HEK293 (cell line): ENCODE data around the gene USH1G.
A peak's percentile ranks its signal among the peaks of the same experiment; 100 is the strongest.

Experiments used
- CTCF ChIA-PET: fragments of 350-600 bp; formaldehyde crosslinking; extraction: SDS; loops from one replicate; lab custom pipeline; 2021; ENCODE audit warnings: antibody characterized with exemption; lab: Yijun Ruan, JAX
- POLR2A ChIA-PET: fragments of 300-600 bp; formaldehyde crosslinking; extraction: SDS; loops from one replicate; lab custom pipeline; 2020; ENCODE audit warnings: antibody characterized with exemption, inconsistent platforms; lab: Yijun Ruan, JAX
- H3K27ac ChIP-seq: fragments of 200-500 bp; sonication (Bioruptor generic); 2 replicates; pipeline ENCODE4 v1.5.1; 2014; ENCODE audit warnings: low read depth, low read length, control low read depth, inconsistent platforms; ENCODE audit errors: extremely low read depth
- H3K36me3 ChIP-seq, 2 experiments: fragments of 200-500 bp in 1 of 2; sonication (Bioruptor generic) in 1 of 2; 1 replicate in 1 of 2; 2 replicates in 1 of 2; pipeline ENCODE4 v1.5.1; 2014 to 2017; ENCODE audit warnings: inconsistent platforms in 2 of 2, low read length in 2 of 2; ENCODE audit not compliant: control insufficient read depth in 2 of 2, insufficient read depth in 1 of 2
- H3K4me1 ChIP-seq: fragments of 200-500 bp; sonication (Bioruptor generic); 2 replicates; pipeline ENCODE4 v1.5.1; 2014; ENCODE audit warnings: mild to moderate bottlenecking, low read length, inconsistent platforms; ENCODE audit not compliant: control insufficient read depth, insufficient read depth
- H3K4me3 ChIP-seq: 2 replicates; pipeline ENCODE4 v1.5.1; 2011; ENCODE audit warnings: low read depth, mild to moderate bottlenecking, control low read depth, low read length, moderate library complexity
- H3K9me3 ChIP-seq: fragments of 200-500 bp; sonication (Bioruptor generic); 2 replicates; pipeline ENCODE4 v1.5.1; 2014; ENCODE audit warnings: low read depth, low read length, inconsistent platforms; ENCODE audit not compliant: control insufficient read depth, insufficient read depth
- EGR2 ChIP-seq: fragments of 450-650 bp; formaldehyde crosslinking; IDR thresholded peaks from 2 replicates; pipeline ENCODE4 v1.5.1; 2016; ENCODE audit warnings: low read depth, missing biosample characterization, missing genetic modification characterization
- HOXC10 ChIP-seq: sonication (generic); formaldehyde crosslinking; IDR thresholded peaks from 2 replicates; pipeline ENCODE4 v1.8.1; 2023; ENCODE audit warnings: mild to moderate bottlenecking, missing genetic modification reagents
- MEIS1 ChIP-seq: sonication (generic); formaldehyde crosslinking; IDR thresholded peaks from 2 replicates; pipeline ENCODE4 v1.8.1; 2022; ENCODE audit warnings: missing genetic modification reagents, mild to moderate bottlenecking, borderline replicate concordance
- MZF1 ChIP-seq: fragments of 450-650 bp; formaldehyde crosslinking; IDR thresholded peaks from 2 replicates; pipeline ENCODE4 v1.5.1; 2017; ENCODE audit warnings: missing biosample characterization, missing genetic modification characterization, borderline replicate concordance
- SALL2 ChIP-seq: fragments of 450-650 bp; formaldehyde crosslinking; IDR thresholded peaks from 2 replicates; pipeline ENCODE4 v1.5.0; 2017; ENCODE audit warnings: missing biosample characterization, mild to moderate bottlenecking, missing genetic modification characterization, borderline replicate concordance
- SP2 ChIP-seq: fragments of 450-650 bp; formaldehyde crosslinking; IDR thresholded peaks from 2 replicates; pipeline ENCODE4 v1.5.1; 2016; ENCODE audit warnings: missing biosample characterization, missing genetic modification characterization
- TRIM28 ChIP-seq: IDR thresholded peaks from 2 replicates; pipeline ENCODE4 v1.6.1; 2011; ENCODE audit warnings: low read length, control low read depth, borderline replicate concordance
- ZBTB48 ChIP-seq: fragments of 450-650 bp; formaldehyde crosslinking; IDR thresholded peaks from 2 replicates; pipeline ENCODE4 v1.5.1; 2016; ENCODE audit warnings: missing biosample characterization, missing genetic modification characterization
- ZEB2 ChIP-seq: fragments of 450-650 bp; formaldehyde crosslinking; IDR thresholded peaks from 2 replicates; pipeline ENCODE4 v1.5.1; 2016; ENCODE audit warnings: missing biosample characterization, missing genetic modification characterization
- ZFHX2 ChIP-seq: fragments of 450-650 bp; formaldehyde crosslinking; conservative IDR thresholded peaks from 2 replicates; pipeline ENCODE4 v1.5.1; 2016; ENCODE audit warnings: missing biosample characterization, missing genetic modification characterization
- ZNF114 ChIP-seq: fragments of 450-650 bp; formaldehyde crosslinking; IDR thresholded peaks from 2 replicates; pipeline ENCODE4 v1.5.0; 2017; ENCODE audit warnings: missing biosample characterization, missing genetic modification characterization
- ZNF324 ChIP-seq: fragments of 450-650 bp; formaldehyde crosslinking; IDR thresholded peaks from 2 replicates; pipeline ENCODE4 v1.5.1; 2016; ENCODE audit warnings: missing biosample characterization, missing genetic modification characterization
- ZNF341 ChIP-seq: fragments of 450-650 bp; formaldehyde crosslinking; IDR thresholded peaks from 2 replicates; pipeline ENCODE4; 2016; ENCODE audit warnings: low read depth, missing biosample characterization, missing genetic modification characterization
- ZNF404 ChIP-seq: fragments of 450-650 bp; formaldehyde crosslinking; IDR thresholded peaks from 2 replicates; pipeline ENCODE4 v1.5.1; 2017; ENCODE audit warnings: missing biosample characterization, missing genetic modification characterization
- ZNF521 ChIP-seq: fragments of 450-650 bp; formaldehyde crosslinking; IDR thresholded peaks from 2 replicates; pipeline ENCODE4 v1.5.1; 2017; ENCODE audit warnings: missing biosample characterization, mild to moderate bottlenecking, missing genetic modification characterization
- ZNF529 ChIP-seq: fragments of 450-650 bp; formaldehyde crosslinking; IDR thresholded peaks from 2 replicates; pipeline ENCODE4 v1.5.1; 2017; ENCODE audit warnings: missing genetic modification characterization, missing biosample characterization; ENCODE audit not compliant: insufficient replicate concordance
- ZNF555 ChIP-seq: fragments of 450-650 bp; formaldehyde crosslinking; conservative IDR thresholded peaks from 2 replicates; pipeline ENCODE4 v1.5.1; 2017; ENCODE audit warnings: missing biosample characterization, mild to moderate bottlenecking, missing genetic modification characterization, inconsistent platforms
- ZNF560 ChIP-seq: fragments of 450-650 bp; formaldehyde crosslinking; IDR thresholded peaks from 2 replicates; pipeline ENCODE4 v1.5.1; 2017; ENCODE audit warnings: missing biosample characterization, missing genetic modification characterization, borderline replicate concordance
- ZNF561 ChIP-seq: fragments of 450-650 bp; IDR thresholded peaks from 2 replicates; pipeline ENCODE4 v1.5.1; 2018; ENCODE audit warnings: missing biosample characterization, missing genetic modification characterization, borderline replicate concordance
- ZNF600 ChIP-seq: fragments of 450-650 bp; formaldehyde crosslinking; IDR thresholded peaks from 2 replicates; pipeline ENCODE4 v1.5.1; 2016; ENCODE audit warnings: missing biosample characterization, missing genetic modification characterization
- ZNF785 ChIP-seq: fragments of 450-650 bp; formaldehyde crosslinking; IDR thresholded peaks from 2 replicates; pipeline ENCODE4 v1.5.1; 2016; ENCODE audit warnings: missing biosample characterization, missing genetic modification characterization
- ZNF837 ChIP-seq: fragments of 450-650 bp; formaldehyde crosslinking; IDR thresholded peaks from 2 replicates; pipeline ENCODE4 v1.5.1; 2016; ENCODE audit warnings: missing biosample characterization, missing genetic modification characterization
- TF ChIP-seq, protein P1 (sequence below): fragments of 450-650 bp; formaldehyde crosslinking; IDR thresholded peaks from 2 replicates; pipeline ENCODE4; 2016; ENCODE audit warnings: missing biosample characterization, missing genetic modification characterization
- TF ChIP-seq, protein P2 (sequence below): fragments of 450-650 bp; formaldehyde crosslinking; IDR thresholded peaks from 2 replicates; pipeline ENCODE4 v1.5.1; 2016; ENCODE audit warnings: missing biosample characterization, missing genetic modification characterization
- TF ChIP-seq, protein P3 (sequence below): fragments of 450-650 bp; formaldehyde crosslinking; conservative IDR thresholded peaks from 2 replicates; pipeline ENCODE4 v1.5.1; 2016; ENCODE audit warnings: low read depth, missing biosample characterization, missing genetic modification characterization

The USH1G gene

DNA sequence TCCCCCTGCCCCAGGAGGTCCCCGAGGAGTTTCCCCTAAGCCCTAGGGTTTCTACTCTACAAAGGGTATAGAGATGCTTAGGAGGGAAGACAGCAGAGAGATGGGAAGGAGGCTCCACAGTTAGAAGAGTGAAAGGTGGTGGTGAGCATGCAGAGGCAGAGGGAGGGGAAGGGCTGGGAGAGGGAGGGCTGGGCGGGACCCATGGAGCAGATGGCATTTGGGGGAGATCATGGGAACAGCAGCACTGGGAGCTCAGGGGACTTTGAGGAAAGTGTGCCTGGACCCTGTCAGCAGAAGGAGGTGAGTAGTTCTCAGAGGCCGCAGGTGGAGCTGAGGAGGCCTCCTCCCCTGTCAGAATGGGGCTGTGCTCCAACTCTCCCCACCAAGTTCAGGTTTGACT is 12.0 kb upstream of the USH1G start:
- no peak overlapping the region for H3K27ac ChIP-seq

DNA sequence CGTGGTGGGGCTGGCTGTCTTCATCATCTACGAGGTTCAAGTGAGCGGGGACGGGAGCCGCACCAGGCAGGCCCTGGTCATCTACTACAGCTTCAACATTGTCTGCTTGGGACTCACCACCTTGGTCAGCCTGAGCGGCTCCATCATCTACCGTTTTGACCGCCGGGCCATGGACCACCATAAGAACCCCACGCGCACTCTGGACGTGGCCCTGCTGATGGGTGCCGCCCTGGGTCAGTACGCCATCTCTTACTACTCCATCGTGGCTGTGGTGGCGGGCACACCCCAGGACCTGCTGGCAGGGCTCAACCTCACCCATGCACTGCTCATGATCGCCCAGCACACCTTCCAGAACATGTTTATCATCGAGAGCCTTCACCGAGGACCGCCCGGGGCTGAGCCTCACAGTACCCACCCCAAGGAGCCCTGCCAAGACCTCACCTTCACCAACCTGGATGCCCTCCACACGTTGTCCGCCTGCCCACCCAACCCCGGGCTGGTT is 7.5 kb upstream of the USH1G start:
- CTCF ChIA-PET: interaction anchor here (4.2 kb wide), 1 partner anchor 27 kb away, joined by 25 read pairs; no protein-coding TSS in a partner anchor
- Histone ChIP-seq H3K9me3 (no peaks in the 10 kb centered on the region), H3K36me3 (no peaks in the 10 kb centered on the region), H3K27ac (no peak overlapping the region), H3K4me1 (no peaks in the 10 kb centered on the region), H3K4me3 (no peak overlapping the region)
- no peak for TF ChIP-seq ZNF555 (tag by site-specific recombination)
- no peak for TF ChIP-seq ZNF560
- TF ChIP-seq ZNF837 (tag by site-specific recombination): no peak
- TF ChIP-seq ZNF561 (tag by site-specific recombination): no peak
- TF ChIP-seq MZF1: no peak
- no peak for TF ChIP-seq HOXC10
- no peak for TF ChIP-seq ZNF529
- TF ChIP-seq, protein P1, sequence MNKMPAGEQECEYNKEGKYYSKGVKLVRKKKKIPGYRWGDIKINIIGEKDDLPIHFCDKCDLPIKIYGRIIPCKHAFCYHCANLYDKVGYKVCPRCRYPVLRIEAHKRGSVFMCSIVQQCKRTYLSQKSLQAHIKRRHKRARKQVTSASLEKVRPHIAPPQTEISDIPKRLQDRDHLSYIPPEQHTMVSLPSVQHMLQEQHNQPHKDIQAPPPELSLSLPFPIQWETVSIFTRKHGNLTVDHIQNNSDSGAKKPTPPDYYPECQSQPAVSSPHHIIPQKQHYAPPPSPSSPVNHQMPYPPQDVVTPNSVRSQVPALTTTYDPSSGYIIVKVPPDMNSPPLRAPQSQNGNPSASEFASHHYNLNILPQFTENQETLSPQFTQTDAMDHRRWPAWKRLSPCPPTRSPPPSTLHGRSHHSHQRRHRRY: no peak
- TF ChIP-seq, protein P2, sequence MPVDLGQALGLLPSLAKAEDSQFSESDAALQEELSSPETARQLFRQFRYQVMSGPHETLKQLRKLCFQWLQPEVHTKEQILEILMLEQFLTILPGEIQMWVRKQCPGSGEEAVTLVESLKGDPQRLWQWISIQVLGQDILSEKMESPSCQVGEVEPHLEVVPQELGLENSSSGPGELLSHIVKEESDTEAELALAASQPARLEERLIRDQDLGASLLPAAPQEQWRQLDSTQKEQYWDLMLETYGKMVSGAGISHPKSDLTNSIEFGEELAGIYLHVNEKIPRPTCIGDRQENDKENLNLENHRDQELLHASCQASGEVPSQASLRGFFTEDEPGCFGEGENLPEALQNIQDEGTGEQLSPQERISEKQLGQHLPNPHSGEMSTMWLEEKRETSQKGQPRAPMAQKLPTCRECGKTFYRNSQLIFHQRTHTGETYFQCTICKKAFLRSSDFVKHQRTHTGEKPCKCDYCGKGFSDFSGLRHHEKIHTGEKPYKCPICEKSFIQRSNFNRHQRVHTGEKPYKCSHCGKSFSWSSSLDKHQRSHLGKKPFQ (tag by site-specific recombination): no peak
- TF ChIP-seq ZNF114: no peak
- TF ChIP-seq, all 188 proteins: peak for 0
- POLR2A ChIA-PET: no interaction called here

More for the DNA sequence above, 12.0 kb upstream of the USH1G start:
- no peaks in the 10 kb centered on the region for H3K4me1 ChIP-seq
- no peak overlapping the region for H3K4me3 ChIP-seq
- no peaks in the 10 kb centered on the region for H3K9me3 ChIP-seq
- POLR2A ChIA-PET: no interaction called here
- no peaks in the 10 kb centered on the region for H3K36me3 ChIP-seq
- CTCF ChIA-PET: interaction anchor here (0.8 kb wide), 1 partner anchor 22 kb away, joined by 6 read pairs; no protein-coding TSS in a partner anchor
- TF ChIP-seq TRIM28 (no peak), ZNF341 (peak; percentile 47; the same call in 1 of the 2 replicates)

DNA sequence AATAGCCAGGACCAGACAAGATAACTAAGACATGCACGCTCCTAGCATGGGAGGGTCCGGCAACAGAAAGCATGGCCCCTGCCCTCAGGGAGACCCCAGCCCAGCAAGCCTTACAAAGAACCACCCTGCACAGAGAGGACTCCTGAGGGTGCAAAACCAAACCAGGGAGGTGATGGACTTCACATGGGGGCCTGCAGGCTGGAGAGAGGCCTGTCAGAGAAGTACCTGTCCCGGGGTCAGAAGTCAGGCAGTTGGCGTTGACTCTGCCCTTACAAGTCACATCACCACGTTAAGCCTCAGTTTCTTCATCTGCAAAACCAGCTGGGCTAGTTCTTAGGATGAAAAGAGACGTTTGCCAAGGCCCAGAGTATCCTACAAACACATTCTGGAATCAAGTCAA is 5.7 kb upstream of the USH1G start:
- Histone ChIP-seq H3K4me3 (no peak overlapping the region), H3K36me3 (no peaks in the 10 kb centered on the region), H3K4me1 (no peaks in the 10 kb centered on the region), H3K9me3 (no peaks in the 10 kb centered on the region), H3K27ac (no peak overlapping the region)
- ChIA-PET POLR2A (no interaction called here), CTCF (no interaction called here)
- TF ChIP-seq ZNF600: 0 out of 2 replicates have a peak, but pooled peaks have one; percentile 13
- TF ChIP-seq MZF1: no peak
- no peak for TF ChIP-seq ZNF785 (tag by site-specific recombination)
- no peak for TF ChIP-seq ZNF521 (tag by site-specific recombination)

DNA sequence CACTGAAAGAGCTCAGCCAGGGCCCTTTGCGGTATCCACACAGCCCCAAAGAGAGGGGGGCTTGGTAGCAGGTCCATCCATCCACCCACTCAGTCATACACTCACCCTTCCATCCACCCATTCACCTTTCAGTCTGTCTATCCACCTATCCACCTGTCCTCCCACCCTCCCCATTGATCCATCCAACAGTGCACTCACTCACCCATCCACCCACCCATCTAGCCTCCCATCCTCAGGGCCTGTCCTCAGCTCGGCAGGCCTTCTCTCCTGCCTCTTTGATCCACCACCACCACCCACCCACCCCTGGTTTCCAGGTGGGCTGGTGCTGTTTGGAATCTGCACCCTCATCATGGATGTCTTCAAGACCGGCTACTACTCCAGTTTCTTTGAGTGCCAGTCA is 2.2 kb upstream of the USH1G start:
- H3K4me3 ChIP-seq: no peak overlapping the region
- POLR2A ChIA-PET: interaction anchor here (0.7 to 1.4 kb wide), 3 partner anchors 47 to 364 kb away, joined by 3 to 4 read pairs (median 3); partner anchors contain the start of genes FDXR and SLC25A19
- CTCF ChIA-PET: interaction anchor here (0.7 to 6.3 kb wide), 10 partner anchors 12 to 176 kb away, joined by 3 to 69 read pairs (median 3); no protein-coding TSS in a partner anchor
- H3K36me3 ChIP-seq: peaks cover 0 to 2% of the 10 kb centered on the region in 2 experiments; a peak in 1 of 3 replicates
- no peaks in the 10 kb centered on the region for H3K4me1 ChIP-seq
- H3K9me3 ChIP-seq: no peaks in the 10 kb centered on the region
- no peak overlapping the region for H3K27ac ChIP-seq
- TF ChIP-seq ZEB2: no peak
- no peak for TF ChIP-seq MEIS1
- TF ChIP-seq ZFHX2 (tag by site-specific recombination): peak; percentile 88
- no peak for TF ChIP-seq SALL2 (tag by site-specific recombination)
- peak; percentile 11; the same call in 1 of the 2 replicates for TF ChIP-seq SP2 (tag by site-specific recombination)
- peak; percentile 93 for TF ChIP-seq EGR2 (tag by site-specific recombination)
- no peak for TF ChIP-seq ZBTB48 (tag by site-specific recombination)
- TF ChIP-seq ZNF324 (tag by site-specific recombination): no peak
- no peak for TF ChIP-seq ZNF404 (tag by site-specific recombination)
- TF ChIP-seq, protein P3, sequence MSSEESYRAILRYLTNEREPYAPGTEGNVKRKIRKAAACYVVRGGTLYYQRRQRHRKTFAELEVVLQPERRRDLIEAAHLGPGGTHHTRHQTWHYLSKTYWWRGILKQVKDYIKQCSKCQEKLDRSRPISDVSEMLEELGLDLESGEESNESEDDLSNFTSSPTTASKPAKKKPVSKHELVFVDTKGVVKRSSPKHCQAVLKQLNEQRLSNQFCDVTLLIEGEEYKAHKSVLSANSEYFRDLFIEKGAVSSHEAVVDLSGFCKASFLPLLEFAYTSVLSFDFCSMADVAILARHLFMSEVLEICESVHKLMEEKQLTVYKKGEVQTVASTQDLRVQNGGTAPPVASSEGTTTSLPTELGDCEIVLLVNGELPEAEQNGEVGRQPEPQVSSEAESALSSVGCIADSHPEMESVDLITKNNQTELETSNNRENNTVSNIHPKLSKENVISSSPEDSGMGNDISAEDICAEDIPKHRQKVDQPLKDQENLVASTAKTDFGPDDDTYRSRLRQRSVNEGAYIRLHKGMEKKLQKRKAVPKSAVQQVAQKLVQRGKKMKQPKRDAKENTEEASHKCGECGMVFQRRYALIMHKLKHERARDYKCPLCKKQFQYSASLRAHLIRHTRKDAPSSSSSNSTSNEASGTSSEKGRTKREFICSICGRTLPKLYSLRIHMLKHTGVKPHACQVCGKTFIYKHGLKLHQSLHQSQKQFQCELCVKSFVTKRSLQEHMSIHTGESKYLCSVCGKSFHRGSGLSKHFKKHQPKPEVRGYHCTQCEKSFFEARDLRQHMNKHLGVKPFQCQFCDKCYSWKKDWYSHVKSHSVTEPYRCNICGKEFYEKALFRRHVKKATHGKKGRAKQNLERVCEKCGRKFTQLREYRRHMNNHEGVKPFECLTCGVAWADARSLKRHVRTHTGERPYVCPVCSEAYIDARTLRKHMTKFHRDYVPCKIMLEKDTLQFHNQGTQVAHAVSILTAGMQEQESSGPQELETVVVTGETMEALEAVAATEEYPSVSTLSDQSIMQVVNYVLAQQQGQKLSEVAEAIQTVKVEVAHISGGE (tag by site-specific recombination): no peak
